HepG2 (cell line): ENCODE measurements around the gene LTC4S. TPM values are rescaled to one million over a fixed set of nuclear protein-coding genes. Genes with fewer than 3 reads are reported as not detected.

ENCODE experiments used
- ATF7-NPFF ChIP-seq: sonication (generic); formaldehyde crosslinking; IDR thresholded peaks from 2 replicates; pipeline ENCODE4 v1.8.1; 2023; ENCODE audit warnings: mild to moderate bottlenecking, low read depth, missing genetic modification reagents, moderate library complexity
- BATF2 ChIP-seq: sonication (generic); formaldehyde crosslinking; IDR thresholded peaks from 2 replicates; pipeline ENCODE4 v1.8.0; 2022; ENCODE audit warnings: mild to moderate bottlenecking, missing genetic modification reagents, moderate library complexity
- BHLHE40 ChIP-seq: IDR thresholded peaks from 2 replicates; pipeline ENCODE4 v1.6.1; 2011; ENCODE audit warnings: low read length, improper control_type of control experiment
- CEBPG ChIP-seq: IDR thresholded peaks from 2 replicates; pipeline ENCODE4 v1.6.1; 2016
- FOXA1 ChIP-seq, 2 experiments: fragments of 450-650 bp in 1 of 2; sonication (generic) in 1 of 2; formaldehyde crosslinking in 1 of 2; IDR thresholded peaks; 2 replicates each; pipeline versions ENCODE4 v1.4.0 to v1.6.1; 2016 to 2020; ENCODE audit warnings: missing genetic modification reagents in 1 of 2
- FOXA3 ChIP-seq: IDR thresholded peaks from 2 replicates; pipeline ENCODE4 v1.6.1; 2016; ENCODE audit warnings: missing genetic modification reagents, missing compliant biosample characterization
- HMGXB4 ChIP-seq, 2 experiments: sonication (generic) in 1 of 2; formaldehyde crosslinking in 1 of 2; IDR thresholded peaks; 2 replicates each; pipeline versions ENCODE4 v1.4.0 to v1.6.1; 2018 to 2020; ENCODE audit warnings: missing genetic modification reagents in 2 of 2, borderline replicate concordance in 1 of 2, low read depth in 1 of 2, mild to moderate bottlenecking in 1 of 2, missing biosample characterization in 1 of 2
- NR3C1 ChIP-seq: sonication (generic); formaldehyde crosslinking; IDR thresholded peaks from 2 replicates; pipeline ENCODE4 v1.4.0; 2020; ENCODE audit warnings: missing genetic modification reagents
- PLRG1 ChIP-seq: fragments of 450-650 bp; conservative IDR thresholded peaks from 2 replicates; pipeline ENCODE4 v1.6.1; 2016
- PLSCR1 ChIP-seq: sonication (generic); formaldehyde crosslinking; IDR thresholded peaks from 2 replicates; pipeline ENCODE4 v1.5.0; 2020; ENCODE audit warnings: missing genetic modification reagents, mild to moderate bottlenecking, borderline replicate concordance
- RARG ChIP-seq: sonication (generic); formaldehyde crosslinking; IDR thresholded peaks from 2 replicates; pipeline ENCODE4 v1.4.0; 2020; ENCODE audit warnings: low read depth, mild to moderate bottlenecking, missing genetic modification reagents
- SAFB2 ChIP-seq: sonication (generic); formaldehyde crosslinking; IDR thresholded peaks from 2 replicates; pipeline ENCODE4 v1.5.1; 2020; ENCODE audit warnings: missing genetic modification reagents, low read depth, mild to moderate bottlenecking, borderline replicate concordance
- SMAD3 ChIP-seq: sonication (generic); formaldehyde crosslinking; IDR thresholded peaks from 2 replicates; pipeline ENCODE4 v1.4.0; 2020; ENCODE audit warnings: missing genetic modification reagents
- SNRNP70 ChIP-seq: fragments of 200-400 bp; formaldehyde crosslinking; IDR thresholded peaks from 2 replicates; pipeline ENCODE4 v1.6.1; 2017; ENCODE audit warnings: mild to moderate bottlenecking, low read depth, low read length, moderate library complexity
- SSRP1 ChIP-seq: IDR thresholded peaks from 2 replicates; pipeline ENCODE4 v1.6.1; 2016; ENCODE audit warnings: control low read depth
- TBX3 ChIP-seq: fragments of 450-650 bp; IDR thresholded peaks from 2 replicates; pipeline ENCODE4 v1.6.1; 2017; ENCODE audit warnings: antibody characterized with exemption, mild to moderate bottlenecking, inconsistent platforms, borderline replicate concordance
- U2AF2 ChIP-seq: fragments of 200-400 bp; formaldehyde crosslinking; IDR thresholded peaks from 2 replicates; pipeline ENCODE4 v1.6.1; 2017; ENCODE audit warnings: low read depth, mild to moderate bottlenecking, low read length
- ZBTB14 ChIP-seq: sonication (generic); formaldehyde crosslinking; IDR thresholded peaks from 2 replicates; pipeline ENCODE4 v1.4.0; 2020; ENCODE audit warnings: missing genetic modification reagents
- ZBTB38 ChIP-seq: sonication (generic); formaldehyde crosslinking; IDR thresholded peaks from 2 replicates; pipeline ENCODE4 v1.5.1; 2020; ENCODE audit warnings: mild to moderate bottlenecking, missing genetic modification reagents
- ZFP62 ChIP-seq: sonication (generic); formaldehyde crosslinking; IDR thresholded peaks from 2 replicates; pipeline ENCODE4 v1.4.0; 2020; ENCODE audit warnings: missing genetic modification reagents
- ZFP82 ChIP-seq: sonication (generic); formaldehyde crosslinking; IDR thresholded peaks from 2 replicates; pipeline ENCODE4 v1.5.1; 2020; ENCODE audit warnings: mild to moderate bottlenecking, missing genetic modification reagents, borderline replicate concordance
- ZMYM3 ChIP-seq: sonication (generic); formaldehyde crosslinking; IDR thresholded peaks from 2 replicates; pipeline ENCODE4 v1.5.1; 2020; ENCODE audit warnings: mild to moderate bottlenecking, missing genetic modification reagents
- ZNF274 ChIP-seq: sonication (generic); formaldehyde crosslinking; IDR thresholded peaks from 2 replicates; pipeline ENCODE4 v1.5.1; 2020; ENCODE audit warnings: mild to moderate bottlenecking, missing genetic modification reagents
- ZNF33A ChIP-seq: sonication (generic); formaldehyde crosslinking; IDR thresholded peaks from 2 replicates; pipeline ENCODE4 v1.5.1; 2020; ENCODE audit warnings: missing genetic modification reagents, mild to moderate bottlenecking, moderate library complexity, borderline replicate concordance
- ZNF431 ChIP-seq: sonication (generic); formaldehyde crosslinking; IDR thresholded peaks from 2 replicates; pipeline ENCODE4 v1.9.0; 2022; ENCODE audit warnings: missing genetic modification reagents, low read depth, mild to moderate bottlenecking, borderline replicate concordance
- ZNF619 ChIP-seq: sonication (generic); formaldehyde crosslinking; IDR thresholded peaks from 2 replicates; pipeline ENCODE4 v1.4.0; 2020; ENCODE audit warnings: mild to moderate bottlenecking, missing genetic modification reagents
- ZNF768 ChIP-seq: sonication (generic); formaldehyde crosslinking; IDR thresholded peaks from 2 replicates; pipeline ENCODE4 v1.4.0; 2020; ENCODE audit warnings: missing genetic modification reagents
- ZSCAN22 ChIP-seq: sonication (generic); formaldehyde crosslinking; IDR thresholded peaks from 2 replicates; pipeline ENCODE4 v1.4.0; 2020; ENCODE audit warnings: mild to moderate bottlenecking, missing genetic modification reagents
- polyA plus RNA-seq, 8 experiments: library from polyadenylated mRNA; depleted of rRNA in 3 of 8; stranded (reverse) in 7 of 8; unstranded in 1 of 8; fragments of >200 nt; fragmentation: Illumina TruSeq in 4 of 8; extraction: Trizol in 4 of 8; gene quantifications; 2 replicates each; pipeline versions ENCODE4 v1.2.1 to v1.2.3, GENCODE V29; 2011 to 2016; ENCODE audit warnings: low read depth in 4 of 8, missing spikeins in 1 of 8, mixed read lengths in 1 of 8; ENCODE audit not compliant: insufficient read depth in 1 of 8
- total RNA-seq, 5 experiments: library from RNA; depleted of rRNA; stranded (reverse); fragments of >200 nt; fragmentation: Illumina TruSeq; extraction: Trizol; gene quantifications; 2 replicates each; pipeline ENCODE4 v1.2.3, GENCODE V29; 2016; ENCODE audit warnings: low read depth in 1 of 5

LTC4S gene
- total and polyA plus RNA-seq, 2 of the 13 experiments (the other 11 are each of a cell fraction or from before 2014, with no cell fraction given) = 0.35 TPM; not detected in 1

- TF ChIP-seq ZSCAN22 (CRISPR knock-in tag) (peak; percentile 78; the same call in 1 of the 2 replicates), SAFB2 (CRISPR knock-in tag) (peak; percentile 91), ZNF619 (no peak), BATF2 (CRISPR knock-in tag) (no peak), U2AF2 (no peak), NR3C1 (no peak), ZFP82 (CRISPR knock-in tag) (no peak; the same call in 1 of the 2 replicates), ZBTB38 (CRISPR knock-in tag) (peak; percentile 60), FOXA1 (IDR thresholded peaks at IDR 0.05) (0 out of 2 replicates have a peak, but pooled peaks have one; percentile 13), FOXA1 (CRISPR knock-in tag; IDR thresholded peaks at IDR 0.05) (peak; percentile 98), HMGXB4 (CRISPR knock-in tag; IDR thresholded peaks at IDR 0.05; ENCODE audit: borderline replicate concordance in 1 of 2, low read depth in 1 of 2) (0 out of 4 replicates have a peak, but pooled peaks of 1 of the 2 experiments have one; percentile 65), PLSCR1 (no peak; the same call in 1 of the 2 replicates), BHLHE40 (peak; percentile 68), CEBPG (peak; percentile 92), SSRP1 (CRISPR knock-in tag) (no peak), ATF7-NPFF (CRISPR knock-in tag) (no peak; the same call in 1 of the 2 replicates), TBX3 (no peak; the same call in 1 of the 2 replicates), ZMYM3 (peak; percentile 76), ZFP62 (CRISPR knock-in tag) (no peak), ZNF431 (CRISPR knock-in tag) (peak; percentile 78), ZNF768 (no peak), ZNF274 (CRISPR knock-in tag) (0 out of 2 replicates have a peak, but pooled peaks have one; percentile 16), ZNF33A (CRISPR knock-in tag) (no peak), SMAD3 (CRISPR knock-in tag) (peak; percentile 68; the same call in 1 of the 2 replicates), PLRG1 (no peak), RARG (peak; percentile 96), ZBTB14 (no peak; the same call in 1 of the 2 replicates), SNRNP70 (no peak), FOXA3 (peak; percentile 96)
These were observed 25.0 kb downstream of the LTC4S start (continued) for GRCh38 chr5:179818746-179819295.
